IPS-NIHi7 (cell line): Measurements from ENCODE around the gene PCBP4.
A peak's percentile ranks its signal among the peaks of the same experiment; 100 is the strongest.

ENCODE experiments used
- DNase-seq: peaks from one replicate; pipeline ENCODE4 v3.0.0; 2012; ENCODE audit warnings: mixed read lengths; ENCODE audit errors: extremely low spot score

Gene PCBP4

GRCh38 chr3:51967384-51968169, at the start of gene PCBP4:
Gene PCBP4 (minus strand): TSS chr3:51967454. CDS start chr3:51961240, 6,214 bp downstream.
- peak; percentile 74 for DNase-seq

GRCh38 chr3:52015438-52016228, 48.4 kb upstream of the PCBP4 start:
- DNase-seq, result no peak

GRCh38 chr3:52014613-52015012, 47.4 kb upstream of the PCBP4 start:
- peak; percentile 79 for DNase-seq

- DNase-seq, result no peak
Measured at GRCh38 chr3:52013802-52014598, 46.7 kb upstream of the PCBP4 start.

- DNase-seq, result no peak
Measured at GRCh38 chr3:52012699-52013098, 45.4 kb upstream of the PCBP4 start.

GRCh38 chr3:52010431-52010830, 43.2 kb upstream of the PCBP4 start:
- no peak for DNase-seq

GRCh38 chr3:52007291-52007690, 40.0 kb upstream of the PCBP4 start:
- DNase-seq, result no peak

- no peak for DNase-seq
Measured at GRCh38 chr3:52006820-52007133, 39.5 kb upstream of the PCBP4 start.

GRCh38 chr3:52006017-52006819, 39.0 kb upstream of the PCBP4 start:
- DNase-seq, result no peak

GRCh38 chr3:52005571-52005986, 38.3 kb upstream of the PCBP4 start:
- peak; percentile 91 for DNase-seq

- no peak for DNase-seq
Measured at GRCh38 chr3:52004906-52005395, 37.7 kb upstream of the PCBP4 start.

- DNase-seq, result peak; percentile 82
Measured at GRCh38 chr3:52004163-52004787, 37.0 kb upstream of the PCBP4 start.

- DNase-seq, result no peak
Measured at GRCh38 chr3:52002748-52003147, 35.5 kb upstream of the PCBP4 start.

- DNase-seq, result peak; percentile 95
Measured at GRCh38 chr3:52001443-52001974, 34.3 kb upstream of the PCBP4 start.

GRCh38 chr3:51999846-52000245, 32.6 kb upstream of the PCBP4 start:
- DNase-seq, result no peak

- DNase-seq, result no peak
Measured at GRCh38 chr3:51998774-51999173, 31.5 kb upstream of the PCBP4 start.

GRCh38 chr3:51997935-51998596, 30.8 kb upstream of the PCBP4 start:
- no peak for DNase-seq

GRCh38 chr3:51997172-51997571, 29.9 kb upstream of the PCBP4 start:
- no peak for DNase-seq

- peak; percentile 89 for DNase-seq
Measured at GRCh38 chr3:51995346-51996163, 28.3 kb upstream of the PCBP4 start, which contains the start of gene RPL29. Gene RPL29 (minus strand): TSS chr3:51995895. CDS start chr3:51995461, 434 bp downstream.
